MM.1S (cell line): ENCODE data around the gene NPPA.

Experiments
- CTCF ChIP-seq: fragments of 300-600 bp; sonication (generic); IDR thresholded peaks from 2 replicates; pipeline ENCODE4 v1.5.1; 2016; ENCODE audit warnings: antibody characterized with exemption, low read length, mixed read lengths
- EZH2phosphoT487 ChIP-seq: fragments of 300-600 bp; sonication (generic); IDR thresholded peaks from 2 replicates; pipeline ENCODE4 v1.6.1; 2018; ENCODE audit warnings: antibody characterized with exemption, low read length

- TF ChIP-seq CTCF (no peak), EZH2phosphoT487 (no peak)
These were observed 30.7 kb upstream of the NPPA start for GRCh38 chr1:11878081-11878890.
